ENCODE results near the gene CPLX4.

GRCh38 chr18:59359576-59359952, 41.1 kb upstream of the CPLX4 start:
- no peak for TF ChIP-seq POLR2AphosphoS5 (IDR thresholded peaks at IDR 0.05)
- no peak for TF ChIP-seq POLR2A (IDR thresholded peaks at IDR 0.05)
- TF ChIP-seq CTCF (IDR thresholded peaks at IDR 0.05 in 8 of 11, conservative IDR thresholded peaks at IDR 0.05 in 3 of 11) = no peak
